NCI-H510A treated with DMSO at 0.1 percent for 48 hours (cell line): Measurements from ENCODE around the gene ZNF304.
"Not testable (repeated sequence)": the region's sequence is repeated elsewhere in the genome, so short reads cannot be mapped to it uniquely, and the experiment has no call there.

Source experiments
- DNase-seq: peaks from one replicate; lab custom pipeline; 2025; lab: John Stamatoyannopoulos, UW

ZNF304 gene

GRCh38 chr19:57362419-57362818 lies 11.3 kb downstream of the ZNF304 start:
- DNase-seq = no peak

DNA sequence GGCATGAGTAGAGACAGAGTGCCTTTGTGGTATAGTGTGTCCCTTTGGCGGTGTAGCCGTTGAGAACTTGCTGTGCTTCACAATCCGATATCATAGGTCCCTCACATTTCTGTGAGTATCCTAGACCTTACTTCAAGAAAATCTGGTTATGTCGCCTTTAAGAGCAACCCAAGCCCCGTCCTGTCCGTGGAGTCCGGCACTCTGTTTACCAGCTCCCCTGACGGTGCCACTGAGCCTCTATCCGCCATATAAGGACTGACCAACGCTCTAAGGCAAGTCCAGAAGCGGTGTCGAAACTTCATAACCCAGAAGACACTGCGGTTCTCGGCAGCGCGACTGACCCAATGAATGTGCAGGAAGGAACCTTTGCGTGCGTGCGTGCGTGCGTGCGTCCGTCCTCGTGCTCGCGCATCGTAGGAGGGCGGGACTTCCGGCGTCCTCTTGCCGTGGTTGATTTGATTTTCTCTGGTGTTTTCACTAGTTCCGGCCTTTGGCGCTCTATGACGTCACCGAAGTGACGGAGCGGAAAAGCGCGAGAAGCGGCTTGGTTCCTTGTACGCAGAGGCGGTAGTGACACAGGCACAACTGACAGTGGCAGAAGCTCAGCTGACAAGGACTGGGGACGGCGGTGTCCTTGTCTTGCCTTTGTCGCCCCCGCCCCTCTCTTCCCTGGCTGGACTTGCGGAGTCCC lies 12.1 kb downstream of the ZNF304 start, which contains the start of the genes TRAPPC2B and ZNF547:
Gene TRAPPC2B, plus strand, starts transcription at position 555 of the 691 bp plus-strand sequence. CDS start 1,283 bp downstream, outside the sequence.
Gene ZNF547, plus strand, starts transcription at position 555 of the 691 bp plus-strand sequence. CDS start 5,005 bp downstream, outside the sequence.
- peak; percentile 94 for DNase-seq

GRCh38 chr19:57363688-57364181 lies 12.7 kb downstream of the ZNF304 start:
- no peak for DNase-seq

DNA sequence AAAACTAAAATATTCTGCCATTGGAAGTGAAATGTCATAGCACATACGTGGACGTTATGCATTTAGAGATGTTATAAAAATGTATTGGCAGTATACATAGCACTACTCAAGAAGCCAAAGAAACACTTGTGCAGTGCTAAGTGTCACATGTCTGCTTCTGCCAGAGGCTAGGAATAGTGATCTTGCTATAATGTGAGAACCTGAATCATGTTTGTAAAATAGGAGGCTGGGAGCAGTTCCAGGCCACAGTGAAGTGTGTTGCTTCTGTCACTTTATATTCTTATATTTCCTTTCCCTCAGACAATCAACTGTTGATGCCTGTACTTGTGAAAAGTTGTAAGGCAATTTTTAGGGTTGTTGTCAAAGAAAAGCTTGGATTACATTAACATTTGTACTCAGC lies 15.7 kb downstream of the ZNF304 start:
- DNase-seq = no peak

DNA sequence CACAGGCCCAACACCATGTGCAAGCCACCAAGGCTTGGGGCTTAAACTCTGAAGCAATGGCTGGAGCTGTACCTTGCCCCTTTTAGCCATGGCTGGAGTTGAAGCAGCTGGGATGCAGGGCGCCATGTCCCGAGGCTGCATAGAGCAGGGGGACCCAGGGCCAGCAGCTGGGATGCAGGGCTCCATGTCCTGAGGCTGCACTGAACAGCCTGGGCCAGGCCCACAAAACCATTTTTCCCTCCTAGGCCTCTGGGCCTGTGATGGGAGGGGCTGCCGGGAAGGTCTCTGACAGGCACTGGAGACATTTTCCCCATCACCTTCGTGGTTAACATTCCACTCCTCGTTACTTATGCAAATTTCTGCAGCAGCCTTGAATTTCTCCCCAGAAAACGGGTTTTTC lies 23.1 kb downstream of the ZNF304 start:
- no peak for DNase-seq

DNA sequence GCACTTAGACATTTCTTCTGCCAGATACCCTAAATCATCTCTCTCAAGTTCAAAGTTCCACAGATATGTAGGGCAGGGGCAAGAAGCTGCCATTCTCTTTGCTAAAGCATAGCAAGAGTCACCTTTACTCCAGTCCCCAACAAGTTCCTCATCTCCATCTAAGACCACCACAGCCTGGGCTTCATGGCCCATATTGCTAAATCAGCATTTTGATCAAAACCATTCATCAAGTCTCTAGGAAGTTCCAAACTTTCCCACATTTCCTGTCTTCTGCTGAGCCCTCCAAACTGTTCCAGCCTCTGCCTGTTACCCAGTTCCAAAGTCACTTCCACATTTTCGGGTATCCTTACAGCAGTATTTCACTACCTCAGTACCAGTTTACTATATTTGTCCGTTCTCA lies 23.6 kb downstream of the ZNF304 start:
- DNase-seq = not testable (repeated sequence)

- no peak for DNase-seq
Measured at GRCh38 chr19:57376151-57376550, 25.1 kb downstream of the ZNF304 start.

GRCh38 chr19:57377498-57378146 lies 26.6 kb downstream of the ZNF304 start:
- no peak for DNase-seq

- no peak for DNase-seq
Measured at GRCh38 chr19:57380923-57381322, 29.9 kb downstream of the ZNF304 start.

DNA sequence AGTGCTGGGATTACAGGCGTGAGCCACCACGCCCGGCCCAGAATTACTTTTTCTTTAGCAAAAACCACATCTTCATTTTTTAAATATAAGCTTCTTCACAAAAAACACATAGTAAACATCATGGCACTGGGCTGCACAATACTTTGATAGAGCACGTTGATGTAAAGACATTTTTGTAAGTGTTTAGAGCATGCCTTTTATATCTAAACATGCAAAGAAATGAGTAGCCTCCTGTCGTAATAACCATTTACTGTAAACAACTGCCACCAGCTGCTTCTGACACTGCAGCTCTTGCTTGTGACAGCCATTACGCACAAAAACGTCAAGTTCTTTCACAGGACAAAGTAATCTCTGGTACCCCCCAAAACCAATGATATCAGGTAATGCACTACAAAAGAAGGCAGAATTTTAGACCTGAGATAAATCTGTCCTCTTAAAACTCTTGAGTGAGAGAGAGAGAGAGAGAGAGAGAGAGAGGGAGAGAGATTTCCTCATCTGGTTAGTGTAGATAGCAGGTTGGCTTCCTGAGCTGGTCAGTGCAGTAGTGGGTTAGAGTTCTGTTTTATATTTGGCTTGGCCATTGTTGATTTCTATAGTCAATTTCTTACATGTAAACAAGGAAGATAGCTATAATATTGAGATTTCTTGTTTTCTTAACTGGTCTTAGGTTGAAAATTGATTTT lies 31.9 kb downstream of the ZNF304 start:
- no peak for DNase-seq

DNA sequence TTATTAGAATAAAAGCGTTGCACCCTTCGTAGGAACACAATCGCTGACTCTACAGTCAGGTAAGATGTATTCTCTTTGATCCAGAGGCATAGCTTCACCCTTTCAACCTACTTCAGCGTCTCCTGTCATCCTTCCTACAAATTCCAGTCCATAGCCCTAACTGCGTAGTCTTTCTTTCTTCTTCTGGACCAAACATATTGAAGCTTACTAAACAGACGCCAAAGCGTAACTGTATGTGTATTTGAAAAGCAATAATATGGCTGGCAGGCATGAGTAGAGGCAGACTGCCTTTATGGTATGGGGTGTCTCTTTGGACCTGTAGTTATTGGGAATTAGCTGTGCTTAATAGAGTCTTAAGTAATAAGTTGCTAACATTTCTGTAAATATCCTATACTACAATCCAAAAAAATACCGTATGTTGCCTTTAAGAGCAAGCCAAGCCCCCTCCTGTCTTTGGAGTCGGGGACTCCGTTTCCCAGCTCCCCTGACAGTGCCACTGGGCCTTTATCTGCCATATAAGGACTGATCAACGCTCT lies 38.2 kb downstream of the ZNF304 start:
- DNase-seq = no peak

- peak; percentile 87 for DNase-seq
Measured at GRCh38 chr19:57389730-57390598, 38.9 kb downstream of the ZNF304 start, which contains the start of gene ZNF548. Gene ZNF548, plus strand, starts transcription at chr19:57389854. Its CDS starts 246 bp downstream, at chr19:57390100.

DNA sequence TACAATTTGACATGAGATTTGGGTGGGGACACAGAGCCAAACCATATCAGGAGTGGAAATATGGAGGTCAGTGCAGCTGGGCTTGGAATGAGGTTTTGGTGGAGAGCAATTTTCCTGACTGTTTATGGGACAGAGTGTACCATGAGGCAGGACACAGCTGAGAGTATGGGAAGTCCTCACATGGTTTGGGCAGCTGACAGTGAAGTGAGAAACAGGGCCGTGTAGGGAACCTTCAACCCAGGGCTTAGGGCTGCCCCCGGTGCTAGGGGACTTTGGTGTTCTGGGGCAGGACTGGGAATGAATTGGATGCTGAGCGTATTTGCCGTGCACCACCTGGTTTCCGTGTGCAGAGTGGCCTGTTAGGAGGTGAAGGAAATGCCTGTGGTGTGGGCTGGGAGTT lies 44.6 kb downstream of the ZNF304 start:
- DNase-seq = no peak

DNA sequence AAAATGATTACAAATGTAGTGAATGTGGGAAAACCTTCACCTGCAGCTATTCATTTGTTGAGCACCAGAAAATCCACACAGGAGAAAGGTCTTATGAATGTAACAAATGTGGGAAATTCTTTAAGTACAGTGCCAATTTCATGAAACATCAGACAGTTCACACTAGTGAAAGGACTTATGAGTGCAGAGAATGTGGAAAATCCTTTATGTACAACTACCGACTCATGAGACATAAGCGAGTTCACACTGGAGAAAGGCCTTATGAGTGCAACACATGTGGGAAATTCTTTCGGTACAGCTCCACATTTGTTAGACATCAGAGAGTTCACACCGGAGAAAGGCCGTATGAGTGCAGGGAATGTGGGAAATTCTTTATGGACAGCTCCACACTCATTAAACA lies 47.8 kb downstream of the ZNF304 start:
- no peak for DNase-seq

GRCh38 chr19:57403737-57404563 lies 52.9 kb downstream of the ZNF304 start:
- DNase-seq = no peak

DNA sequence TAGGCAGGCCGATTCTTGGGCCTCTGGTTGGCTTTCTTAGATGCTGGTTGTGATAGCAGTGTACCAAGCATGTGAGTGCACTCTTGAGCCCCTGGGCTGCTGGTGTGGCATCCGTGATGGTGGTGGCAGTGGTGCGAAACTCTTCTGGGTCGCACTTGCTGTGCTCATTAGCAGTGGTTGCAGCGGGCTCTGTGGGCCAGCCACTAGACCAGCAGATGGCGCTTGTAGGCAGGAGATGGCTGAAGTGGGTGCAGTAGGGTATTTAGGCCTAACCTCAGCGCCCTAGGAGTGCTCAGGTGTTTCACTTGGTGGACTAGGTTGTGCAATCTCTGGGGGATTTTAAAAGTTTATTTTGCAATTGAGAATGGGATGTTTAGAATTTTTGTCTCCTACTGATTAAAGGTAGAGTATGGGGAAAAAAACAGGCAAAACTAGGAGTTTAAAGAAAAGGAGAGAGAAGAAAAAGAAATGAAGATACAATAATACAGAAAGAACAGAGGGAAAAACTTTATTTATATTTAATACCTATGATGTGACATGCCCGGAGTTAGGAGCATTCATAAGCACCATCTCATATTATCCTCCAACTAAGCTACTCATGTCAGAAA lies 55.5 kb downstream of the ZNF304 start:
- DNase-seq = no peak
